Breast epithelium (tissue), 3 donors: Measurements from ENCODE around the gene OTUD4.

ENCODE experiments used
- POLR2AphosphoS5 ChIP-seq, 3 donors: sonication (generic); formaldehyde crosslinking; IDR thresholded peaks; one replicate each; pipeline ENCODE4 v1.6.1; 2017; ENCODE audit warnings: antibody characterized with exemption in 3 of 3
- TF ChIP-seq, protein P1 (sequence below), 3 donors: fragments of 450-650 bp; IDR thresholded peaks; one replicate each; pipeline ENCODE4 v1.5.1; 2016 to 2017; ENCODE audit warnings: antibody characterized with exemption in 3 of 3, mild to moderate bottlenecking in 3 of 3, moderate library complexity in 3 of 3

- TF ChIP-seq, protein P1, sequence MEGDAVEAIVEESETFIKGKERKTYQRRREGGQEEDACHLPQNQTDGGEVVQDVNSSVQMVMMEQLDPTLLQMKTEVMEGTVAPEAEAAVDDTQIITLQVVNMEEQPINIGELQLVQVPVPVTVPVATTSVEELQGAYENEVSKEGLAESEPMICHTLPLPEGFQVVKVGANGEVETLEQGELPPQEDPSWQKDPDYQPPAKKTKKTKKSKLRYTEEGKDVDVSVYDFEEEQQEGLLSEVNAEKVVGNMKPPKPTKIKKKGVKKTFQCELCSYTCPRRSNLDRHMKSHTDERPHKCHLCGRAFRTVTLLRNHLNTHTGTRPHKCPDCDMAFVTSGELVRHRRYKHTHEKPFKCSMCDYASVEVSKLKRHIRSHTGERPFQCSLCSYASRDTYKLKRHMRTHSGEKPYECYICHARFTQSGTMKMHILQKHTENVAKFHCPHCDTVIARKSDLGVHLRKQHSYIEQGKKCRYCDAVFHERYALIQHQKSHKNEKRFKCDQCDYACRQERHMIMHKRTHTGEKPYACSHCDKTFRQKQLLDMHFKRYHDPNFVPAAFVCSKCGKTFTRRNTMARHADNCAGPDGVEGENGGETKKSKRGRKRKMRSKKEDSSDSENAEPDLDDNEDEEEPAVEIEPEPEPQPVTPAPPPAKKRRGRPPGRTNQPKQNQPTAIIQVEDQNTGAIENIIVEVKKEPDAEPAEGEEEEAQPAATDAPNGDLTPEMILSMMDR (IDR thresholded peaks at IDR 0.05) = no peak
- TF ChIP-seq POLR2AphosphoS5 (IDR thresholded peaks at IDR 0.05) = no peak
Observed at GRCh38 chr4:145090380-145090779, 90.0 kb downstream of the OTUD4 start.
